ENCODE measurements around the gene SP2. TPM values are rescaled to one million over a fixed set of nuclear protein-coding genes. Genes with fewer than 3 reads are reported as not detected.
A peak's percentile ranks its signal among the peaks of the same experiment; 100 is the strongest.

SP2 gene
- total RNA-seq, 1 donor from 2014 or later = 12.1 TPM

GRCh38 chr17:47945529-47946508 is 49.8 kb downstream of the SP2 start:
- no peak for TF ChIP-seq CTCF (IDR thresholded peaks at IDR 0.05; ENCODE audit: insufficient read depth, low read depth, low read length)
- TF ChIP-seq EZH2 (IDR thresholded peaks at IDR 0.05; ENCODE audit: insufficient read depth, low read length) = no peak
- peaks cover 15% of the 10 kb centered on the region for H3K4me1 Mint-ChIP-seq (ENCODE audit: low read depth, unreplicated experiment)
- Histone ChIP-seq H3K4me1 (ENCODE audit: insufficient read depth, low read length) (peaks cover 26% of the 10 kb centered on the region), H3K9me3 (ENCODE audit: insufficient read depth, low read depth, low read length) (no peaks in the 10 kb centered on the region), H3K4me3 (ENCODE audit: insufficient read depth, low read depth, low read length) (no peak overlapping the region), H2AFZ (ENCODE audit: low read depth, low read length) (no peak overlapping the region), H3K27me3 (ENCODE audit: insufficient read depth, low read length) (no peaks in the 10 kb centered on the region), H3K79me2 (ENCODE audit: insufficient read depth, low read length) (peaks cover 6% of the 10 kb centered on the region), H3K27ac (ENCODE audit: low read depth, low read length) (peak overlapping the region; percentile 39), H3K36me3 (ENCODE audit: insufficient read depth, low read length) (no peaks in the 10 kb centered on the region), H3K9ac (ENCODE audit: low read length) (peak overlapping the region; percentile 13), H4K20me1 (ENCODE audit: insufficient read depth, low read length) (no peaks in the 10 kb centered on the region), H3K4me2 (ENCODE audit: low read length) (no peak overlapping the region)
- no peaks in the 10 kb centered on the region for H3K9me3 Mint-ChIP-seq (ENCODE audit: unreplicated experiment)
- peaks cover 4% of the 10 kb centered on the region for H3K36me3 Mint-ChIP-seq (ENCODE audit: low read depth, unreplicated experiment)
- H3K4me3 Mint-ChIP-seq (ENCODE audit: unreplicated experiment) = no peak overlapping the region
- no peak for DNase-seq (ENCODE audit: low read depth)
- H3K27ac Mint-ChIP-seq (ENCODE audit: unreplicated experiment) = no peak overlapping the region
- no peak for FAIRE-seq
- H3K27me3 Mint-ChIP-seq (ENCODE audit: low read depth, unreplicated experiment) = peaks cover 5% of the 10 kb centered on the region

- DNase-seq (ENCODE audit: low read depth) = no peak
- H3K4me1 Mint-ChIP-seq (ENCODE audit: low read depth, unreplicated experiment) = peaks cover 10% of the 10 kb centered on the region
Observed at GRCh38 chr17:47946516-47946915, 50.5 kb downstream of the SP2 start.

More at GRCh38 chr17:47946516-47946915, 50.5 kb downstream of the SP2 start:
- Mint-ChIP-seq H3K36me3 (ENCODE audit: low read depth, unreplicated experiment) (peaks cover 4% of the 10 kb centered on the region), H3K4me3 (ENCODE audit: unreplicated experiment) (no peak overlapping the region), H3K27ac (ENCODE audit: unreplicated experiment) (no peak overlapping the region), H3K27me3 (ENCODE audit: low read depth, unreplicated experiment) (no peaks in the 10 kb centered on the region), H3K9me3 (ENCODE audit: unreplicated experiment) (no peaks in the 10 kb centered on the region)
- Histone ChIP-seq H3K4me2 (ENCODE audit: low read length) (no peak overlapping the region), H4K20me1 (ENCODE audit: insufficient read depth, low read length) (no peaks in the 10 kb centered on the region), H2AFZ (ENCODE audit: low read depth, low read length) (no peak overlapping the region), H3K9me3 (ENCODE audit: insufficient read depth, low read depth, low read length) (no peaks in the 10 kb centered on the region), H3K9ac (ENCODE audit: low read length) (no peak overlapping the region), H3K4me1 (ENCODE audit: insufficient read depth, low read length) (peaks cover 22% of the 10 kb centered on the region), H3K27ac (ENCODE audit: low read depth, low read length) (no peak overlapping the region), H3K79me2 (ENCODE audit: insufficient read depth, low read length) (peaks cover 6% of the 10 kb centered on the region), H3K4me3 (ENCODE audit: insufficient read depth, low read depth, low read length) (no peak overlapping the region), H3K36me3 (ENCODE audit: insufficient read depth, low read length) (no peaks in the 10 kb centered on the region), H3K27me3 (ENCODE audit: insufficient read depth, low read length) (no peaks in the 10 kb centered on the region)
- TF ChIP-seq CTCF (IDR thresholded peaks at IDR 0.05; ENCODE audit: insufficient read depth, low read depth, low read length) = no peak
- TF ChIP-seq EZH2 (IDR thresholded peaks at IDR 0.05; ENCODE audit: insufficient read depth, low read length) = no peak
- no peak for FAIRE-seq
